ENCODE data around the gene GUCA2B.

GUCA2B gene

DNA sequence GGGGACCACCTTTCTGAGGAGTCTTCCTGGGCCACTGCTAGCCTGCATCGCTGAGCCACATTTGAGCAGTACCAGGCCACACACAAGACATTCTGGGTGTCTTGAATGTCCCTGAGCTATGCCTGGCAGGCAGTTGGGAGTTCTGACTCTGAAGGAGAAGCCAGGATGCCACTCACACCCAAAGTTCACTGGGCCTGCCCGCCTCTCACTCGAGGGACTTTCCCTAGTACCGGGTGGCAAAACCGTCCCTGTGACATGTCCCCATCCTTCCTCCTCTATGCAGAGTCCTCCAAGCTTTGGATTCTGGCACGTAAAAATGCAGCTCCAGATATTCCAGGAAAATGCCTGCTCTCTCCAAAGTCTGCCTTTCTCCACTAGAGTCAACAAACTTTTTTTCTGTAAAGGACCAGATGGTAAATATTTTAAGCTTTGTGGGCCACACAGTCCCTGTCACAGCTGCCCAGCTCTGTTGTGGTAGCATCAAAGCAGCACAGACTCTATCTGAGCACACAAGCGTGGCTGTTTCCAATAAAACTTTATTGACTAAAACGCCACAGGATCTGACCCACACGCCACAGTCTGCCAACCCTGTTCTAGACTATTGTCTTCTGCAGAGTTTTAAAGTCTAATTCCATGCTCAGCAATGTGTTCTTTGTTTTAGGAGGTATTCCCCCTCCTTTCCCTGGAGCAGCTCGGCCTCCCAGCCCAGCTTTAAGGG, 19.2 kb upstream of the GUCA2B start:
- Histone ChIP-seq H3K9me3 (ENCODE audit: insufficient read depth, low read length) (no peaks in the 10 kb centered on the region; the same call in 1 of the 2 replicates), H3K4me3 (ENCODE audit: insufficient read length, low read depth) (no peak overlapping the region), H3K9ac (ENCODE audit: insufficient read length, low read depth) (no peak overlapping the region), H3K4me1 (ENCODE audit: insufficient read depth, insufficient read length) (no peaks in the 10 kb centered on the region), H3K36me3 (ENCODE audit: insufficient read depth, insufficient read length, low read length) (no peaks in the 10 kb centered on the region), H3K27me3 (ENCODE audit: insufficient read depth, insufficient read length) (peaks cover 2% of the 10 kb centered on the region)
- TF ChIP-seq SUZ12 (IDR thresholded peaks at IDR 0.05; ENCODE audit: extremely low read depth, insufficient read depth, insufficient read length) = no peak
- TF ChIP-seq ZNF274 (IDR thresholded peaks at IDR 0.05; ENCODE audit: low read depth, low read length) = no peak
- no peak for TF ChIP-seq YY1 (IDR thresholded peaks at IDR 0.05; ENCODE audit: insufficient read depth, insufficient read length)
- no peak for DNase-seq (ENCODE audit: low read depth, low spot score)

DNA sequence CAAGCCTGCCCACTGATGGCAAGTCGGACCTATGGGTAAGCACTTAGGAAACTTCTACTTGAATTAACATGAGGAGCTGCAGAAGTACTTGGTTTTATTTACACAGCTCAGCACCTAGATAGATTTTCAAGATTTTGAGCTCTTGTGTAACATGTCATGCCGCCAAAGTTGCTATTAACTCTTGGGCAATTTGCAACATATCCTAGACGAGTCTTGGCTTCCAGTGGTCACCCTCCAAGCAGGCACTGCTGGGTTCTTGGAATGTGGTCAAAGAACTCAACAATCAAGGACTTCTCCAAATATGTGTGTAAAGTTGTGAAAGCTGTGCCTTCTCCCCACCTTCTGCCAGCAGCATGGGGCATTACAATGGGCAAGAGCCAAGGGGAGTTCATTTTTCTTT, 17.8 kb upstream of the GUCA2B start:
- Histone ChIP-seq H3K4me3 (ENCODE audit: insufficient read length, low read depth) (no peak overlapping the region), H3K36me3 (ENCODE audit: insufficient read depth, insufficient read length, low read length) (no peaks in the 10 kb centered on the region), H3K9ac (ENCODE audit: insufficient read length, low read depth) (no peak overlapping the region), H3K27me3 (ENCODE audit: insufficient read depth, insufficient read length) (peaks cover 2% of the 10 kb centered on the region), H3K4me1 (ENCODE audit: insufficient read depth, insufficient read length) (no peaks in the 10 kb centered on the region), H3K9me3 (ENCODE audit: insufficient read depth, low read length) (peaks cover 3% of the 10 kb centered on the region; the same call in 1 of the 2 replicates)
- TF ChIP-seq ZNF274 (IDR thresholded peaks at IDR 0.05; ENCODE audit: low read depth, low read length) = no peak
- DNase-seq (ENCODE audit: low read depth, low spot score) = no peak

DNA sequence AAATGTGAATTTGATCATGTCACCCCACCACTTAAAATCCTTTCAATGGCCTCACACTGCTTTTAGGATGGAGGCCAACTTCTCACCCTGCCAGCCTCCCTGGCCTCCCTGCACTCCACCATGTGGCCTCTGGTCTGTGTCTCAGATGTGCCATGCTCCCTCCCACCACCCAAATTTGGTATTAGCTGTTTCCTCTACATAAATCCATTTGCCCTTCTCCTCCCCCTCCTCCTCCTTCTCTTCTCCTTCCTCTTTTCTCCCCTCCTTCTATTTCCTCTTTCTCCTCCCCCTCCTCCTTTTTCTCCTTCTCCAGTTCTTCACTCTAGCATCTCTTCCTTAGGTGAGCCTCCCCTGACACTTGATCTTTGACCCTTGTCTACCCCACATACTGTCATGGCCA, 16.7 kb upstream of the GUCA2B start:
- no peak for DNase-seq (ENCODE audit: low read depth, low spot score)
- Histone ChIP-seq H3K36me3 (ENCODE audit: insufficient read depth, insufficient read length, low read length) (no peaks in the 10 kb centered on the region), H3K9me3 (ENCODE audit: insufficient read depth, low read length) (peaks cover 3% of the 10 kb centered on the region; the same call in 1 of the 2 replicates), H3K4me1 (ENCODE audit: insufficient read depth, insufficient read length) (no peaks in the 10 kb centered on the region), H3K27me3 (ENCODE audit: insufficient read depth, insufficient read length) (peaks cover 2% of the 10 kb centered on the region), H3K4me3 (ENCODE audit: insufficient read length, low read depth) (no peak overlapping the region), H3K9ac (ENCODE audit: insufficient read length, low read depth) (no peak overlapping the region)
- TF ChIP-seq YY1 (IDR thresholded peaks at IDR 0.05; ENCODE audit: insufficient read depth, insufficient read length) = no peak
- no peak for TF ChIP-seq ZNF274 (IDR thresholded peaks at IDR 0.05; ENCODE audit: low read depth, low read length)
- no peak for TF ChIP-seq SUZ12 (IDR thresholded peaks at IDR 0.05; ENCODE audit: extremely low read depth, insufficient read depth, insufficient read length)

DNA sequence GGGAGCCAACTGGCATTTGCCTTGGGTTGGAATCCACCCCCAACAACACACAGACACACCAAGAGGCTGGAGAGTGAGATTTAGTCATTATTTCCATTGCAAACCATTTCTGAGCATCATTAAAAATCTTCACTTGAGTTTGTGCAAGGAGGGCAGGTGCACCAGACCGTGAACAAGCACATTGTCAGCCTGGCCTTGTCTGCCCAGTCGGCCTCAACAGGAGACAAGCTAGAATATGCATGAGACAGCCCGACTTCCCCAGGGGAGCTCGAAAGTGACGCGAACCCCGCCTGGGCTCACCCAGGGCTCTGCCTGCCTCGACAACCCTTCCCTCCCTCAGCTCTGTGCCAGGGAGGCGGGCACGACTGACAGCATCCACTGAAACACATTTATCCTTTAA, 15.4 kb upstream of the GUCA2B start:
- Histone ChIP-seq H3K9ac (ENCODE audit: insufficient read length, low read depth) (no peak overlapping the region), H3K27me3 (ENCODE audit: insufficient read depth, insufficient read length) (peaks cover 2% of the 10 kb centered on the region), H3K4me3 (ENCODE audit: insufficient read length, low read depth) (no peak overlapping the region), H3K9me3 (ENCODE audit: insufficient read depth, low read length) (peaks cover 3% of the 10 kb centered on the region; the same call in 1 of the 2 replicates), H3K4me1 (ENCODE audit: insufficient read depth, insufficient read length) (no peaks in the 10 kb centered on the region), H3K36me3 (ENCODE audit: insufficient read depth, insufficient read length, low read length) (no peaks in the 10 kb centered on the region)
- TF ChIP-seq YY1 (IDR thresholded peaks at IDR 0.05; ENCODE audit: insufficient read depth, insufficient read length) (no peak), ZNF274 (IDR thresholded peaks at IDR 0.05; ENCODE audit: low read depth, low read length) (no peak), SUZ12 (IDR thresholded peaks at IDR 0.05; ENCODE audit: extremely low read depth, insufficient read depth, insufficient read length) (no peak)
- DNase-seq (ENCODE audit: low read depth, low spot score) = no peak

DNA sequence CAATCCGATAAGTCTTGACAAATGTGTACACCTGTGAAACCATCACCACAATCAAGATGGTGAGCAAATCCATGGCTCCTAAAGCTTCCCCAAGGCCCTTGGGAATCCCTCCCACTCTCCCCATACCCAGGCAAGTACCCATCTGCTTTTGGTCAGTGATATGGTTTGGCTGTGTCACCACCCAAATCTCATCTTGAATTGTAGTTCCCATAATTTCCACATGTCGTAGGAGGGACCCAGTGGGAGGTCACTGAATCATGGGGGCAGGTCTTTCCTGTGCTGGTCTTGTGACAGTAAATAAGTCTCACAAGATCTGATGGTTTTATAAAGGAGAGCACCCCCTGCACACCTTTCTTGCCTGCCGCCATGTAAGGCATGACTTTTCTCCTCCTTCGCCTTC, 14.6 kb upstream of the GUCA2B start:
- no peaks in the 10 kb centered on the region for H3K4me1 ChIP-seq (ENCODE audit: insufficient read depth, insufficient read length)
- DNase-seq (ENCODE audit: low read depth, low spot score) = no peak
- H3K4me3 ChIP-seq (ENCODE audit: insufficient read length, low read depth) = no peak overlapping the region
- H3K27me3 ChIP-seq (ENCODE audit: insufficient read depth, insufficient read length) = peaks cover 2% of the 10 kb centered on the region
- no peaks in the 10 kb centered on the region for H3K36me3 ChIP-seq (ENCODE audit: insufficient read depth, insufficient read length, low read length)
- H3K9me3 ChIP-seq (ENCODE audit: insufficient read depth, low read length) = peaks cover 3% of the 10 kb centered on the region; the same call in 1 of the 2 replicates
- no peak overlapping the region for H3K9ac ChIP-seq (ENCODE audit: insufficient read length, low read depth)
- TF ChIP-seq ZNF274 (IDR thresholded peaks at IDR 0.05; ENCODE audit: low read depth, low read length) (no peak), YY1 (IDR thresholded peaks at IDR 0.05; ENCODE audit: insufficient read depth, insufficient read length) (no peak), SUZ12 (IDR thresholded peaks at IDR 0.05; ENCODE audit: extremely low read depth, insufficient read depth, insufficient read length) (no peak)

DNA sequence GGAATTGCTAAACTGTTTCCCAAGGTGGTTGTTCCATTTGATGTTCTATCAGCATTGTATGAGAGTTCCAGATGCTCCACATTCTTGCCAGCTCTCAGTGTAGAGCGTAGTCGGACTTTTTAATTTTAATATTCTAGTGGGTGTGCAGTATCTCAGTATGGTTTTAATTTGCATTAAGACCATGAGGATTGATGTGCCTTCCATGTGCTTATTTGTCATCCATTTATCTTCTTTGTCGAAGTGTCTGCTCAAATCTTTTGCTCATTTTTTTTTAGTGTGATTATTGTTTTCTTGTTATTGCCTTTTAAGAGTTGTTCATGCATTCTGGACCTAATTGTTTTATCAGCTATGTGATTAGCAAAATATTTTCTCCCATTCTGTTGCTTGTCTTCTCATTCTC, 13.8 kb upstream of the GUCA2B start:
- Histone ChIP-seq H3K4me3 (ENCODE audit: insufficient read length, low read depth) (no peak overlapping the region), H3K4me1 (ENCODE audit: insufficient read depth, insufficient read length) (no peaks in the 10 kb centered on the region), H3K36me3 (ENCODE audit: insufficient read depth, insufficient read length, low read length) (no peaks in the 10 kb centered on the region), H3K9me3 (ENCODE audit: insufficient read depth, low read length) (peaks cover 3% of the 10 kb centered on the region; the same call in 1 of the 2 replicates), H3K27me3 (ENCODE audit: insufficient read depth, insufficient read length) (peaks cover 2% of the 10 kb centered on the region), H3K9ac (ENCODE audit: insufficient read length, low read depth) (no peak overlapping the region)
- DNase-seq (ENCODE audit: low read depth, low spot score) = no peak
- TF ChIP-seq SUZ12 (IDR thresholded peaks at IDR 0.05; ENCODE audit: extremely low read depth, insufficient read depth, insufficient read length) (no peak), YY1 (IDR thresholded peaks at IDR 0.05; ENCODE audit: insufficient read depth, insufficient read length) (no peak), ZNF274 (IDR thresholded peaks at IDR 0.05; ENCODE audit: low read depth, low read length) (no peak)

DNA sequence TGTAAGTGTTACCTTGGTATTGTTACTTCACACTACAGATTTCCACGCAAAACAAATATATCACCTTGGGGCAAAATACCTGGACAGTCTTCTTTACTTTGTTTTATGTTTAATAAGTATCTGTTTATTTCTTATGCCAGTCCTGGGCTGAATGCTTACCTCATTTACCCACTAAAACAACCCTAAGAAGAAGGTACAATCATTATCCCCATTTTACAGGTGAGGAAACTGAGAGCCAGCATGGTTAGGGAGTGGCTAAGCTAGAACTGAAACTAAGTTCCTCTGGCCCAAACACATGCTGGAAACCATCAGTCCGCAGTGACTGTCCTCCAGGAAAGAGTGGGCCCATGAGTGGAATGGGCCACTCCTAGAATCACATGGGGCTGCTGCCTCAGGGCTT, 13.0 kb upstream of the GUCA2B start:
- Histone ChIP-seq H3K4me1 (ENCODE audit: insufficient read depth, insufficient read length) (peaks cover 3% of the 10 kb centered on the region), H3K9ac (ENCODE audit: insufficient read length, low read depth) (no peak overlapping the region), H3K36me3 (ENCODE audit: insufficient read depth, insufficient read length, low read length) (no peaks in the 10 kb centered on the region), H3K27me3 (ENCODE audit: insufficient read depth, insufficient read length) (peaks cover 2% of the 10 kb centered on the region), H3K4me3 (ENCODE audit: insufficient read length, low read depth) (no peak overlapping the region), H3K9me3 (ENCODE audit: insufficient read depth, low read length) (peaks cover 3% of the 10 kb centered on the region; the same call in 1 of the 2 replicates)
- TF ChIP-seq SUZ12 (IDR thresholded peaks at IDR 0.05; ENCODE audit: extremely low read depth, insufficient read depth, insufficient read length) = no peak
- no peak for TF ChIP-seq ZNF274 (IDR thresholded peaks at IDR 0.05; ENCODE audit: low read depth, low read length)
- TF ChIP-seq YY1 (IDR thresholded peaks at IDR 0.05; ENCODE audit: insufficient read depth, insufficient read length) = no peak
- no peak for DNase-seq (ENCODE audit: low read depth, low spot score)

Data from NT2/D1 (cell line).